Epithelial cell of esophagus (primary cell): Measurements from ENCODE around the gene OR10V1.

Source experiments
- DNase-seq: peaks from one replicate; pipeline ENCODE4 v3.0.0; 2010; ENCODE audit warnings: low read depth
- H3K4me3 ChIP-seq: 2 replicates; pipeline ENCODE4 v1.5.1; 2011; ENCODE audit warnings: mild to moderate bottlenecking, low read length, control low read depth
- CTCF ChIP-seq: IDR thresholded peaks from 2 replicates; pipeline ENCODE4 v1.5.1; 2011; ENCODE audit warnings: low read depth, mild to moderate bottlenecking, low read length, control low read depth, inconsistent platforms; ENCODE audit not compliant: insufficient read depth; ENCODE audit errors: missing control alignments

OR10V1 gene

GRCh38 chr11:59678118-59678812 is 35.4 kb downstream of the OR10V1 start:
- no peak for DNase-seq
- H3K4me3 ChIP-seq, result no peak overlapping the region
- no peak for TF ChIP-seq CTCF

DNA sequence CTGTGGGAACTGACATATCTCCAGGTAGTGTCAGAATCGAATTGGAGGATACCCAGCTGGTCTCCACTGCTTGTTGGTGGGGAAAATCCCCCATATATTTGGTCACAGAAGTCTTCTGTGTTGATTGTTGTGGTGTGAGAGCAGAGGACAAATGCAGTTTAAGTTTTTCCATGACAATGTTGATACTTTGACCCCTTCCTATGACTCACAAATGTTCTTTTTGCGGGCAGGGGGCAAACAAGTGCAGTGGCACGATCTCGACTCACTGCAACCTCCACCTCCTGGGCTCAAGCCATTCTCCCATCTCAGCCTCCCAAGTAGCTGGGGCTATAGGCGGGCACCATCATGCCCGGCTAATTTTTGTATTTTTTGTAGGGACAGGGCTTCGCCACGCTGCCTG is 37.4 kb downstream of the OR10V1 start:
- no peak for DNase-seq
- H3K4me3 ChIP-seq, result no peak overlapping the region
- no peak for TF ChIP-seq CTCF

- H3K4me3 ChIP-seq, result no peak overlapping the region
- no peak for TF ChIP-seq CTCF
- DNase-seq, result no peak
These were observed 39.4 kb downstream of the OR10V1 start for GRCh38 chr11:59674291-59674690.

DNA sequence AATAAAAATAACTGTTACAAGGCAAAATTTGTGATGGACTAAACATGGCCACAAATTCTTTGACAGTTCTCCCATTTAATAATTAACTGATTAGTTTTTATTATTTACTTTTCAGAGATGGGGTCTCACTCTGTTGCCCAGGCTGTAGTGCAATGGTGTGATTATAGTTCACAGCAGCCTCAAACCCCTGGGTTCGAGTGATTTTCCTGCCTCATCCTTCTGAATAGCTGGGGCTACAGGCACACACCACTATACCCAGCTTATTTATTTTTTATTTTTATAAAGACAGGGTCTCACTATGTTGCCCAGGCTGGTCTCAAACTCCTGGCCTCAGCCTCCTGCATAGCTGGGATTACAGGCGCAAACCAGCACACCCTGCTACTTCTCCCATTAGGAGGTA is 40.4 kb downstream of the OR10V1 start:
- no peak for TF ChIP-seq CTCF
- no peak overlapping the region for H3K4me3 ChIP-seq
- DNase-seq, result no peak

GRCh38 chr11:59671471-59671870 is 42.2 kb downstream of the OR10V1 start:
- DNase-seq, result no peak
- no peak overlapping the region for H3K4me3 ChIP-seq
- TF ChIP-seq CTCF, result no peak

- peak; percentile 61 for DNase-seq
- TF ChIP-seq CTCF, result no peak
- H3K4me3 ChIP-seq, result peak overlapping the region; percentile 80
These were observed 44.0 kb downstream of the OR10V1 start for GRCh38 chr11:59669611-59670009.
